Measurements from ENCODE around the gene ANKS1A. TPM values are rescaled to one million over a fixed set of nuclear protein-coding genes. Genes with fewer than 3 reads are reported as not detected.

Gene ANKS1A
- total and polyA plus RNA-seq, 2 experiments from 2014 or later: 12.1 to 31.9 TPM

GRCh38 chr6:35034411-35035191 is 145.5 kb downstream of the ANKS1A start:
- Histone ChIP-seq H3K9me2 (ENCODE audit: insufficient read depth) (no peaks in the 10 kb centered on the region; the same call in 1 of the 2 replicates), H3K4me2 (no peak overlapping the region), H3K4me3 (no peak overlapping the region), H3K4me1 (ENCODE audit: insufficient read depth) (peaks cover 52% of the 10 kb centered on the region), H3K27ac (ENCODE audit: low read depth) (no peak overlapping the region), H3K79me2 (replicated peaks; ENCODE audit: insufficient read depth) (no peaks in the 10 kb centered on the region; the same call in 1 of the 2 replicates), H2AFZ (no peak overlapping the region), H3K27me3 (ENCODE audit: insufficient read depth) (no peaks in the 10 kb centered on the region), H3F3A (replicated peaks; ENCODE audit: low read depth) (peaks cover 10% of the 10 kb centered on the region; the same call in 1 of the 2 replicates), H3K36me3 (ENCODE audit: insufficient read depth) (no peaks in the 10 kb centered on the region), H4K20me1 (replicated peaks; ENCODE audit: insufficient read depth) (no peaks in the 10 kb centered on the region)
- Mint-ChIP-seq H3K4me3 (no peak overlapping the region; the same call in 2 of the 3 replicates), H3K27me3 (ENCODE audit: insufficient read depth, low read depth, poor library complexity) (peaks cover 7% of the 10 kb centered on the region), H3K36me3 (ENCODE audit: low read depth) (peaks cover 3% of the 10 kb centered on the region; the same call in 2 of the 3 replicates), H3K27ac (peak overlapping the region; percentile 31), H3K9me3 (no peaks in the 10 kb centered on the region), H3K4me1 (peaks cover 59% of the 10 kb centered on the region)
- ATAC-seq (no peak), DNase-seq (ENCODE audit: low spot score) (no peak)
- no peak for TF ChIP-seq ZNF331 (CRISPR knock-in tag; IDR thresholded peaks at IDR 0.05; ENCODE audit: low read depth)
- no peak for TF ChIP-seq EZH2phosphoT487 (IDR thresholded peaks at IDR 0.05; ENCODE audit: unreplicated experiment)
- TF ChIP-seq ETS1 (IDR thresholded peaks at IDR 0.05): no peak
- TF ChIP-seq, protein P1, sequence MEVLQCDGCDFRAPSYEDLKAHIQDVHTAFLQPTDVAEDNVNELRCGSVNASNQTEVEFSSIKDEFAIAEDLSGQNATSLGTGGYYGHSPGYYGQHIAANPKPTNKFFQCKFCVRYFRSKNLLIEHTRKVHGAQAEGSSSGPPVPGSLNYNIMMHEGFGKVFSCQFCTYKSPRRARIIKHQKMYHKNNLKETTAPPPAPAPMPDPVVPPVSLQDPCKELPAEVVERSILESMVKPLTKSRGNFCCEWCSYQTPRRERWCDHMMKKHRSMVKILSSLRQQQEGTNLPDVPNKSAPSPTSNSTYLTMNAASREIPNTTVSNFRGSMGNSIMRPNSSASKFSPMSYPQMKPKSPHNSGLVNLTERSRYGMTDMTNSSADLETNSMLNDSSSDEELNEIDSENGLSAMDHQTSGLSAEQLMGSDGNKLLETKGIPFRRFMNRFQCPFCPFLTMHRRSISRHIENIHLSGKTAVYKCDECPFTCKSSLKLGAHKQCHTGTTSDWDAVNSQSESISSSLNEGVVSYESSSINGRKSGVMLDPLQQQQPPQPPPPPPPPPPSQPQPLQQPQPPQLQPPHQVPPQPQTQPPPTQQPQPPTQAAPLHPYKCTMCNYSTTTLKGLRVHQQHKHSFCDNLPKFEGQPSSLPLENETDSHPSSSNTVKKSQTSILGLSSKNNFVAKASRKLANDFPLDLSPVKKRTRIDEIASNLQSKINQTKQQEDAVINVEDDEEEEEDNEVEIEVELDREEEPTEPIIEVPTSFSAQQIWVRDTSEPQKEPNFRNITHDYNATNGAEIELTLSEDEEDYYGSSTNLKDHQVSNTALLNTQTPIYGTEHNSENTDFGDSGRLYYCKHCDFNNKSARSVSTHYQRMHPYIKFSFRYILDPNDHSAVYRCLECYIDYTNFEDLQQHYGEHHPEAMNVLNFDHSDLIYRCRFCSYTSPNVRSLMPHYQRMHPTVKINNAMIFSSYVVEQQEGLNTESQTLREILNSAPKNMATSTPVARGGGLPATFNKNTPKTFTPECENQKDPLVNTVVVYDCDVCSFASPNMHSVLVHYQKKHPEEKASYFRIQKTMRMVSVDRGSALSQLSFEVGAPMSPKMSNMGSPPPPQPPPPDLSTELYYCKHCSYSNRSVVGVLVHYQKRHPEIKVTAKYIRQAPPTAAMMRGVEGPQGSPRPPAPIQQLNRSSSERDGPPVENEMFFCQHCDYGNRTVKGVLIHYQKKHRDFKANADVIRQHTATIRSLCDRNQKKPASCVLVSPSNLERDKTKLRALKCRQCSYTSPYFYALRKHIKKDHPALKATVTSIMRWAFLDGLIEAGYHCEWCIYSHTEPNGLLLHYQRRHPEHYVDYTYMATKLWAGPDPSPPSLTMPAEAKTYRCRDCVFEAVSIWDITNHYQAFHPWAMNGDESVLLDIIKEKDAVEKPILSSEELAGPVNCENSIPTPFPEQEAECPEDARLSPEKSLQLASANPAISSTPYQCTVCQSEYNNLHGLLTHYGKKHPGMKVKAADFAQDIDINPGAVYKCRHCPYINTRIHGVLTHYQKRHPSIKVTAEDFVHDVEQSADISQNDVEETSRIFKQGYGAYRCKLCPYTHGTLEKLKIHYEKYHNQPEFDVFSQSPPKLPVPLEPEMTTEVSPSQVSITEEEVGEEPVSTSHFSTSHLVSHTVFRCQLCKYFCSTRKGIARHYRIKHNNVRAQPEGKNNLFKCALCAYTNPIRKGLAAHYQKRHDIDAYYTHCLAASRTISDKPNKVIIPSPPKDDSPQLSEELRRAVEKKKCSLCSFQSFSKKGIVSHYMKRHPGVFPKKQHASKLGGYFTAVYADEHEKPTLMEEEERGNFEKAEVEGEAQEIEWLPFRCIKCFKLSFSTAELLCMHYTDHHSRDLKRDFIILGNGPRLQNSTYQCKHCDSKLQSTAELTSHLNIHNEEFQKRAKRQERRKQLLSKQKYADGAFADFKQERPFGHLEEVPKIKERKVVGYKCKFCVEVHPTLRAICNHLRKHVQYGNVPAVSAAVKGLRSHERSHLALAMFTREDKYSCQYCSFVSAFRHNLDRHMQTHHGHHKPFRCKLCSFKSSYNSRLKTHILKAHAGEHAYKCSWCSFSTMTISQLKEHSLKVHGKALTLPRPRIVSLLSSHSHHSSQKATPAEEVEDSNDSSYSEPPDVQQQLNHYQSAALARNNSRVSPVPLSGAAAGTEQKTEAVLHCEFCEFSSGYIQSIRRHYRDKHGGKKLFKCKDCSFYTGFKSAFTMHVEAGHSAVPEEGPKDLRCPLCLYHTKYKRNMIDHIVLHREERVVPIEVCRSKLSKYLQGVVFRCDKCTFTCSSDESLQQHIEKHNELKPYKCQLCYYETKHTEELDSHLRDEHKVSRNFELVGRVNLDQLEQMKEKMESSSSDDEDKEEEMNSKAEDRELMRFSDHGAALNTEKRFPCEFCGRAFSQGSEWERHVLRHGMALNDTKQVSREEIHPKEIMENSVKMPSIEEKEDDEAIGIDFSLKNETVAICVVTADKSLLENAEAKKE (CRISPR knock-in tag; IDR thresholded peaks at IDR 0.05): no peak
- TF ChIP-seq EZH2 (IDR thresholded peaks at IDR 0.05; ENCODE audit: low read depth, unreplicated experiment): no peak
- no peak for TF ChIP-seq POLR2AphosphoS5 (IDR thresholded peaks at IDR 0.05; ENCODE audit: low read depth)
- TF ChIP-seq CTCF (conservative IDR thresholded peaks at IDR 0.05; ENCODE audit: low read depth in 2 of 2): no peak
- TF ChIP-seq STAT1 (IDR thresholded peaks at IDR 0.05; ENCODE audit: unreplicated experiment): no peak
- TF ChIP-seq, protein P2, sequence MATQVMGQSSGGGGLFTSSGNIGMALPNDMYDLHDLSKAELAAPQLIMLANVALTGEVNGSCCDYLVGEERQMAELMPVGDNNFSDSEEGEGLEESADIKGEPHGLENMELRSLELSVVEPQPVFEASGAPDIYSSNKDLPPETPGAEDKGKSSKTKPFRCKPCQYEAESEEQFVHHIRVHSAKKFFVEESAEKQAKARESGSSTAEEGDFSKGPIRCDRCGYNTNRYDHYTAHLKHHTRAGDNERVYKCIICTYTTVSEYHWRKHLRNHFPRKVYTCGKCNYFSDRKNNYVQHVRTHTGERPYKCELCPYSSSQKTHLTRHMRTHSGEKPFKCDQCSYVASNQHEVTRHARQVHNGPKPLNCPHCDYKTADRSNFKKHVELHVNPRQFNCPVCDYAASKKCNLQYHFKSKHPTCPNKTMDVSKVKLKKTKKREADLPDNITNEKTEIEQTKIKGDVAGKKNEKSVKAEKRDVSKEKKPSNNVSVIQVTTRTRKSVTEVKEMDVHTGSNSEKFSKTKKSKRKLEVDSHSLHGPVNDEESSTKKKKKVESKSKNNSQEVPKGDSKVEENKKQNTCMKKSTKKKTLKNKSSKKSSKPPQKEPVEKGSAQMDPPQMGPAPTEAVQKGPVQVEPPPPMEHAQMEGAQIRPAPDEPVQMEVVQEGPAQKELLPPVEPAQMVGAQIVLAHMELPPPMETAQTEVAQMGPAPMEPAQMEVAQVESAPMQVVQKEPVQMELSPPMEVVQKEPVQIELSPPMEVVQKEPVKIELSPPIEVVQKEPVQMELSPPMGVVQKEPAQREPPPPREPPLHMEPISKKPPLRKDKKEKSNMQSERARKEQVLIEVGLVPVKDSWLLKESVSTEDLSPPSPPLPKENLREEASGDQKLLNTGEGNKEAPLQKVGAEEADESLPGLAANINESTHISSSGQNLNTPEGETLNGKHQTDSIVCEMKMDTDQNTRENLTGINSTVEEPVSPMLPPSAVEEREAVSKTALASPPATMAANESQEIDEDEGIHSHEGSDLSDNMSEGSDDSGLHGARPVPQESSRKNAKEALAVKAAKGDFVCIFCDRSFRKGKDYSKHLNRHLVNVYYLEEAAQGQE (IDR thresholded peaks at IDR 0.05; ENCODE audit: unreplicated experiment): no peak
- no peak for TF ChIP-seq ZNF114 (CRISPR knock-in tag; IDR thresholded peaks at IDR 0.05)
- TF ChIP-seq NANOG (IDR thresholded peaks at IDR 0.05; ENCODE audit: borderline replicate concordance): no peak
- no peak for TF ChIP-seq JUNB (IDR thresholded peaks at IDR 0.05; ENCODE audit: unreplicated experiment)
- no peak for TF ChIP-seq CREB1 (CRISPR knock-in tag; IDR thresholded peaks at IDR 0.05; ENCODE audit: low read depth)

Measured in GM23338 (cell line).